HEK293T (cell line): ENCODE data around the gene MSMO1.

Experiments
- BHLHE40 ChIP-seq: fragments of 450-650 bp; IDR thresholded peaks from 2 replicates; pipeline ENCODE4 v1.6.1; 2016; ENCODE audit warnings: mild to moderate bottlenecking, moderate library complexity, borderline replicate concordance
- FOXA1 ChIP-seq: fragments of 450-650 bp; IDR thresholded peaks from 2 replicates; pipeline ENCODE4 v1.6.1; 2016; ENCODE audit warnings: mild to moderate bottlenecking
- FOXK2 ChIP-seq: fragments of 450-650 bp; IDR thresholded peaks from 2 replicates; pipeline ENCODE4 v1.6.1; 2016; ENCODE audit warnings: mild to moderate bottlenecking
- FOXM1 ChIP-seq: fragments of 450-650 bp; IDR thresholded peaks from 2 replicates; pipeline ENCODE4 v1.6.1; 2017; ENCODE audit warnings: mild to moderate bottlenecking, borderline replicate concordance
- L3MBTL2 ChIP-seq: fragments of 450-650 bp; conservative IDR thresholded peaks from 2 replicates; pipeline ENCODE4 v1.6.1; 2016; ENCODE audit warnings: mild to moderate bottlenecking
- NFRKB ChIP-seq: fragments of 450-650 bp; IDR thresholded peaks from 2 replicates; pipeline ENCODE4 v1.6.1; 2016; ENCODE audit warnings: mild to moderate bottlenecking, moderate library complexity
- SP1 ChIP-seq: fragments of 450-650 bp; IDR thresholded peaks from 2 replicates; pipeline ENCODE4 v1.6.1; 2017
- SUZ12 ChIP-seq: fragments of 450-650 bp; IDR thresholded peaks from 2 replicates; pipeline ENCODE4 v1.6.1; 2016; ENCODE audit warnings: mild to moderate bottlenecking
- ZNF384 ChIP-seq: fragments of 450-650 bp; IDR thresholded peaks from 2 replicates; pipeline ENCODE4 v1.6.1; 2016
- TF ChIP-seq, protein P1 (sequence below): fragments of 450-650 bp; IDR thresholded peaks from 2 replicates; pipeline ENCODE4 v1.6.1; 2016

DNA sequence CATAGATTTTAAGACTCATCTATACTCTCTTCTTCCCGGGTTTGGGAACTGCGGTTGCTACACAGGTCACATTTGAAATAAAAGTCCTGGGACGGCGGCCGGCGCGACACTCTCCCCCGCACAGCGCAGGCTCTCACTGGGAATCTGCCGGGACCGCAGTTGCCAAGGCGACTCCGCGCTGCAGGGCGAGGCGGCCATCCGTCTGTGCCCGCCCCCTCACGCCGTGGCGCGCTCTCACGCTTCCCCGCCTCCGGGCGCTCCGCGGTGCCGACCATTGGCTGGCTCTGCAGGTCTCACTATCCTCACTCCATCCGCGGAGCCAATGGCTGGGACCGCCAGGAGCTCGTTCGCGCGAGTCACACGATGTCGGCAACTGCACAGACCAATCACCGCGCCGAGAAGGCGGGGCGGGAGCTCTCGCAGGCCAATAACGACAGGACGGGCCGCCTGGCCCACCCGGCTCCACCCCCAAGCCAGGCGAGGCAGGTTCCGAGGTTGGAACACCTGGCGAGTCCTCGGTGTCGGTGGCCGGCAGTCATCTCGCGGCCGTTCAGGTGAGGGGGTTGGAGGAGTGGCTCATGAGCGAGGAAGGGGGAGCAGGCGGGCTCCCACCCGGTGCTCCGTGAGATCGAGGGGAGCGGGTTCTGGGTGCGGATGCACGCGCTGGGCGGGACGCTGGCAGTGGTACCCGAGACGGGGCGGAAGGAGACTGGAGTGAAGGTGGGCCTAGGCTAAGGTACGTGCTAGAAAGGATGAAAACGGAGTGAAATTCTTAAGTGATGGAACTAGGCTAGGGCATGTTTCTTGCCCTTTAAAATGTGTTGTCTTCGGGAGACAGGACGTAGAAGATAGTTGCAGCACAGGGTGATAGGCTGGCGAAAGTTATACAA, at the start of gene MSMO1:
- TF ChIP-seq FOXA1 (no peak), BHLHE40 (no peak), SUZ12 (no peak), NFRKB (no peak), FOXM1 (no peak), SP1 (no peak), FOXK2 (no peak), ZNF384 (no peak), L3MBTL2 (peak; percentile 73)
- TF ChIP-seq, protein P1, sequence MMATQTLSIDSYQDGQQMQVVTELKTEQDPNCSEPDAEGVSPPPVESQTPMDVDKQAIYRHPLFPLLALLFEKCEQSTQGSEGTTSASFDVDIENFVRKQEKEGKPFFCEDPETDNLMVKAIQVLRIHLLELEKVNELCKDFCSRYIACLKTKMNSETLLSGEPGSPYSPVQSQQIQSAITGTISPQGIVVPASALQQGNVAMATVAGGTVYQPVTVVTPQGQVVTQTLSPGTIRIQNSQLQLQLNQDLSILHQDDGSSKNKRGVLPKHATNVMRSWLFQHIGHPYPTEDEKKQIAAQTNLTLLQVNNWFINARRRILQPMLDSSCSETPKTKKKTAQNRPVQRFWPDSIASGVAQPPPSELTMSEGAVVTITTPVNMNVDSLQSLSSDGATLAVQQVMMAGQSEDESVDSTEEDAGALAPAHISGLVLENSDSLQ: peak; percentile 96
